ENCODE measurements around the gene ADGRB3.

GRCh38 chr6:69311888-69312287 lies 676.8 kb downstream of the ADGRB3 start:
- TF ChIP-seq CTCF (IDR thresholded peaks at IDR 0.05), result no peak
- TF ChIP-seq EP300 (IDR thresholded peaks at IDR 0.05), result no peak
